PFSK-1 (cell line): Measurements from ENCODE around the gene SIGLEC14.

Experiments used
- POLR2AphosphoS5 ChIP-seq: IDR thresholded peaks from 2 replicates; pipeline ENCODE4 v1.6.1; 2012; ENCODE audit warnings: low read depth, mild to moderate bottlenecking, control low read depth, low read length, moderate library complexity
- REST ChIP-seq, 2 experiments: IDR thresholded peaks; 2 replicates each; pipeline versions ENCODE4 v1.6.1 to v1.8.0; 2011 to 2012; ENCODE audit warnings: low read depth in 2 of 2, low read length in 2 of 2, control low read depth in 1 of 2, inconsistent platforms in 1 of 2, mild to moderate bottlenecking in 1 of 2, moderate library complexity in 1 of 2; ENCODE audit not compliant: insufficient read depth in 1 of 2
- SIN3A ChIP-seq: IDR thresholded peaks from 2 replicates; pipeline ENCODE4 v1.6.1; 2012; ENCODE audit warnings: mild to moderate bottlenecking, low read length, moderate library complexity, borderline replicate concordance; ENCODE audit not compliant: insufficient read depth
- TAF1 ChIP-seq: IDR thresholded peaks from 2 replicates; pipeline ENCODE4 v1.6.1; 2012; ENCODE audit warnings: low read length, control low read depth, borderline replicate concordance; ENCODE audit not compliant: insufficient read depth

- TF ChIP-seq TAF1 (no peak), SIN3A (no peak), REST (IDR thresholded peaks at IDR 0.05; ENCODE audit: insufficient read depth in 1 of 2, low read depth in 2 of 2, low read length in 2 of 2) (no peak), POLR2AphosphoS5 (no peak)
Observed at GRCh38 chr19:51610576-51610975, 36.0 kb downstream of the SIGLEC14 start.
